HTERT RPE-1 (cell line): Measurements from ENCODE around the gene RNASE12.
"Not testable (repeated sequence)": the region's sequence is repeated elsewhere in the genome, so short reads cannot be mapped to it uniquely, and the experiment has no call there.

Experiments used
- in situ Hi-C: fragments of 300-500 bp; cut with MboI; formaldehyde crosslinking; loops from 4 replicates; pipeline ENCODE4 v1.14.3; 2020; ENCODE audit warnings: low sequenced_read_pairs

The RNASE12 gene, protein sequence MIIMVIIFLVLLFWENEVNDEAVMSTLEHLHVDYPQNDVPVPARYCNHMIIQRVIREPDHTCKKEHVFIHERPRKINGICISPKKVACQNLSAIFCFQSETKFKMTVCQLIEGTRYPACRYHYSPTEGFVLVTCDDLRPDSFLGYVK

DNA sequence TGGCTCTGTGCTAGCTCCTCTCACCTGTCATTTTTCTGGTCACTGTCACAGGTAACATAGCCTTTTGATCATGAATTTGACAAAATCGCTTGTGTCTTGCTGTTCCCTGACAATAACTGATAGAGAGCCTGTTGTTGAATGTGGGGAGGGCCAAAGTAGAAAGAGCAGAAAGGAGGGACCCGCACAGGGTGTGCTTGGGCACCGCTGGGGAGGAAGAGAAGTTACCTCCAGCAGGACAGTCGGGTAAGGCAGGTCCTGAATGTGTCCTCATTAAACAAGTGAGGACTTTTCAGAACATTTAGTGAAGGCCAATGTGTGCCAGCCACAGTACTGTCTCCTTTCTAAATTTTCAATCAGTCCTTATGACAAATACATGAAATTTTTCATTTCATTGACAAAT, at the start of gene RNASE12:
RNASE12 (minus strand) TSS at position 142 of the 400 bp plus-strand sequence. CDS start 653 bp downstream, outside the sequence.
- in situ Hi-C loops, result no loop called here

DNA sequence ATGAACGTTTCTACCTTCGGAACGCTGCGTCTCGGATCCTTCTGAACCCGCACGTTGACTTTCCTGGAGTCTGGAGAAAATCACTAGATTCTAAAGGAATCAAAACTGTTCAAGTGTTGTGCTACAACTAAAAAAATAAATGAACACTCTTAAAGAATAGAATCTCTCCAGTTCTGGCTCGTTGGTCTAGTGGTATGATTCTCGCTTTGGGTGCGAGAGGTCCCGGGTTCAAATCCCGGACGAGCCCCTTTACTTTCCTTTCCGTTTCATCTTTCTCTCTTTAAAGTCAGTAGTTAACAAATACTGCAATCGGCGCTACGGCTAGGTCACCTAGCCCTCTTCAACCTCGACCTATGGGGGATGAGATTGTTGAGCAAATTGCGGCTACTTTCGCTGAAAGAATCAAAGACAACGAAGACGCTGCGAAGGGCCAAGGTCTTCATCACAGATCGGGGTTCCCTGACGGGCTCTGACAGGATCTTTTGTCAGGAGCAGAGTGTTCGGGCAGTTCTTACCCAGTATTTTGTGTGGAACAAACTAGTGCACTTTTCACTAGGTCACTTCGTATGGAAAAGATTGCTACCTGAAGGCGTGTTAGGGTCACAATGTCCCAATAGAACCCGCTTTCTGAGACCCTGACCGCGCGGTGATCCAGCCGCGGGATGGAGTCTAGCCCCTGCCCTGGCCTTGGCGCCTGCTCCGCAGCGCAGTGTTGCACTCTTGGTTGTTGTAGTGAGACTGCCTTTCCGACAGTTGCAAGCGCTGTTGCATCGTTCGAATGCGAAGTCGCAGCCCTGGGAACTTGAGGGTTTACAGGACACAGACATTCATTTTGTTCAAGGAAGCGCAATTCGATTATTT, 41.9 kb upstream of the RNASE12 start:
- in situ Hi-C loops, result no loop called here

DNA sequence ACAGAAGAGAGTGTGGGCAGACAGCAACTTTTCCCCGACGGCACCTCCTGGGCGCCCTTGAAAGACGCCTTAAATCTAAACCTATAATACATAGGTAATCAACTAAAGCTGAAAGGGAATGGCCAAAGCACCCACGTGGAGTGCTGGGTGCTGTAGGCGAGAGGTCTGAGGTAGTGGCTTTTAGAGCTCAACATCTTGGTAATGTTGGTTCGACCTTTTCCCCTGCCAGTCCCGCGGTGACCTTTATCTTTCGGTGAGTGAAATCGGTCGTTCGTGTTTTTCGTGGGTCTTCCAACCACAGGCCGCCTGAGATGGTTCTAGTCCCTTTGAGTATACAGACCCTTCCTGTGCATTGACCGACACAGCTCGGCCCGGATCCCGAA, 41.3 kb upstream of the RNASE12 start:
- in situ Hi-C loops, result no loop called here

DNA sequence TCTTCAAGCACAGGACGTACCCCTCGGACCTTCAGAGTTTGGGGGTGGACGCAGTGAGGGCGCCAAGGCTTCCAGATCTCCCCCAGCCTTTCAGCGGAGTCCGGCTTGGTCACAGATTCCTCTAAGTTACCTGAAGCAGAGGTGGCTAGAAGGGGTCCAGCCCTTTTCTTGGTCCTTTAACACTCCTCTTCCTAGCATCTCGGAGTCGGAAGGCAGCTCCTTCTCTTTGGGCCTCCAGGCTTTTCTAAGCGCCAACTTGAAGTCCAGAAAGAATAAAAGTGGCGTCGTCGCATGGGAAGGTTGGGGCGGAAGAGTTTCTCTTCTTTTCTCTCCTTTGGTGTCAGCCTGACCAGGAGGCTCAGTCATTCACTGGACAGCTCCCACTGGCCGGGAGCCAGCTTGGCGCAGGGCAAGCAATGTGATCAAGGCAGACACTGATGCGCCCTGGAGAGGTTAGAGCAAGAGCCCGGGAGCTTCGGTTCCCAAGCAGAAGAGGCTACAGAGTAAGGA, 40.8 kb upstream of the RNASE12 start:
- in situ Hi-C loops, result no loop called here

DNA sequence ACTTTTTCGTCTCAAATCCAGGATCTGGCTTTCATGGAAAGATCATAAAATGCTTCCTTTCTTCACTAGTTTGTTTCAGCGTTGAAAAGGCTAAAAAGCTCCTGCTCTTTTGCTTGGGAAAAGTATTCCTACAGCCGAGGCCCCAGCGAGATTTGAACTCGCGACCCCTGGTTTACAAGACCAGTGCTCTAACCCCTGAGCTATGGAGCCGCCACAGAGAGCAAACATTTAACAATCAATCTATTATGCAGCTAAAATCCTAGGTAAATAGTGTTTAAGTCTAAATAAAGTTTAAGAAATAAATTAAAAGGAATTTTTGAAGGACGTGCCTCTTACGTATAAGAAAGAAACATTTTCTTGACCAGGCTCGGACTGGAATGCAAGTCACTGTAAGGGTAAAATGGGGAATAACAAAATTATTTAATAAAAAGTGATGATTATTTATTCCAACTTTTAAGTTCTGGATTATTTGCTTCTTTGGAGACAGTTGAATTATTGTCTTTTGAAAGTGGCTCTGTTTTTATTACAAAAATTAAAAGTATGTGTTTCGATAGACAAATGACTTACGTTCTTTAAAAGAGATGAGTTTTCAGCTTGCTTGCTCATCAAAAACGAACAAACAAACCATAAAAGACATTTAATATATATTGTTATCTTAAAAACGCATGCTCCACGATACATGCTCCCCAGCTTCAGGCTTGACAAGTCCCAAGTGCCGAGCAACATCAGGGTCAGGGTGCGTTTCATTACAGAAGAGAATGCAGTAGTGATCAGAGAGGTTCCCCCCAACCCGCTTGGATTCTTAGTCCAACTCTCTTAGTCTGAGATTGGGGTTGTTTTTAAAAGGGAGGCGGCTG, 40.1 kb upstream of the RNASE12 start:
- in situ Hi-C loops, result no loop called here

DNA sequence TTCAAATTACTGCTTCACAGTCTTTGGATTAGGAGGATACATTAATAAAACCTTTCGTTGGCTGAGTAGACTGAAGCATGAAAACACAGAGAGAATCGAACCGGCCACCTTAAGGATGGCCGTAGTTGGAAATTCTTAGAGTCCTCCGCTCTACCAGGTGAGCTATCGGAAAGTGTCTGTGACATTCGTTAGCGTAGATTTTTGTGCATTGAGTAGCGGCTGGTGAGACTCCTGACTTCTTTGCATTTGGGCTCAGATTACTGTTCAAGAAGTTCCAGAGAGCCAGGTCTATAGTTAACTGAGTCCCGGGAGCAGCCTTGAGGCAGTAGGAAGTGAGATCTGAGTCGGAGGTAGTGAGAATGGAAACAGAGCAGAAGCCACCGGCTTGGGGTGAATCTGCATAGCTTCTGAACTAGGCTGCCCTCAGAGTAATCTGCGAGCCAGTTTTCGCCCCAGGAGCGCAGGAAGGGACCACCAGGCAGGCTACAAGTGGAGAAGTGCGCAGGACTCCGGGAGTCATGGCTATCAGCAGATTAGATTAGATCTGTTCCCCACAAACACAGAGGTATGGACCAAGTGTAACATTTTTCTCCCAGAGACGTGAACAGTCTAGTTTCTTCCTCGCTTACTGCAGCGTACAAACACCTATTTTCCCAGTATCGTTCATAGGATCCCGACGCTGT, 39.3 kb upstream of the RNASE12 start:
- in situ Hi-C loops, result no loop called here

DNA sequence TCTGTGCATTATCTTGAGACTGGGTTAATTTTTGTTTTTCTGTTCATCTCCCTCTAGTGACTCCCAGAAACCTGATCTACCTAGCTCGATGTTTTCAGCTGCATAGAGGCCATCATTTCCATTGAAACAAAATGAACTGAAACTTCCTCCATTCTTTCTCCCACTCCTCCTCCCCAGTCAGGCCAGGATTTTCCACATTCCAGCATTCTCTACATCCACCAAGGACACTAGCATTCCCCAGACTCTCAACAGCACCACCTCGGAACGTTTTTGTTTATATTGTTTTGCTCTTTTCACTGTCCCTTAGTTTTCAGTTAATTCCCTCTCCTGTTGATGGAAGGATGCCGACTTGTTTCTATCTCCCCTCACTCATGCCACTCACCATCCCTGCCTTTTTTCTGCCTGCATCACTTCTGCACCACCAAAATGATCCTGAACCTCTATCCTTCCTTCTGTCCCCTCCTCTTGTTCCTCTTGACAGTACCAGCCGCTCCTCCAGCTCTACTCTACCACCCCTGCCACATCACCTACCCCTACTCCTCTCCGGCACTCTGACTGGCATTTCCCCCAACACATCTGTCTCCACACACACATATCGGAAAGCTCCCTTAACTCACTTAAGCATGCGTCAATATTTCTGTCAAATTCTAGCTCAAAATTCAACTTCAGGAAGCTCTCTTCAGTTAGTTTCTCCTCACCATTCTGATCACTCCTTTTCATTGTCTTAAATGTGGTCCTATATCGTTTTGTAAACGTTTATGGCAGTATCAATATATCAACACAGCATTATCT, 37.1 kb upstream of the RNASE12 start:
- in situ Hi-C loops, result no loop called here

DNA sequence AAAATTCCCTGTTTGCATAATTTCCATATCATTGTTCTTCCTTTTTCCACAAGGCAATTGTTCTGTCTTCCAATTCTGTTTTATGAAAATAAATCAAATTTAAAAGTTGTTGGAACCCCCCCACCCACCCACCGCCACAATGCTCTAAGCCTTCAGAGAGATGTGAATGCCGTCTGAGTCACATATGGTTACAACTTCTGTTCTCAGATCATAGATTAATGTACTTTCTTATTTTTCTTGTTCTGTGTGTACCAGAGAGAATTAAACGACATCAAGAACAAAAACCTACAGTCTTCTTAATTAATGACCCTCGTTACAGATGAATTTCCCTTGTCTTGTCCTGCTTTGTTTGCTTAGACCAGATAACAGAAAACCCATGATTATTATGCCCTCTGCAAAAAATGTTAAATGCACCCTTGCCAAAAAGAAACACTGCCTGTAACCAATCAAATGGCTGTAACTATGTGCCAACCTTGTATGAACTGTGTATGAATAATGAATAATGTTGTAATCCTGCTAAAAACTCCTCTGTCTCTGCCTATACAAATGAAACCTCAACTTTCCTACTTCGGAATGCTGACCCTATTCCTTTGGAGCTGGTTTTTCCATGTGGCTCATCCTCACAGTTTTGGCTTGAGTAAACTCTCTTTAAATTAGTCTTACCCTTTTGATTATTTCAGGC, 36.3 kb upstream of the RNASE12 start:
- in situ Hi-C loops, result no loop called here

- in situ Hi-C loops, result no loop called here
These were observed 35.1 kb upstream of the RNASE12 start for GRCh38 chr14:20626274-20626673.

- in situ Hi-C loops, result no loop called here
These were observed 33.4 kb upstream of the RNASE12 start for GRCh38 chr14:20624495-20625070.

DNA sequence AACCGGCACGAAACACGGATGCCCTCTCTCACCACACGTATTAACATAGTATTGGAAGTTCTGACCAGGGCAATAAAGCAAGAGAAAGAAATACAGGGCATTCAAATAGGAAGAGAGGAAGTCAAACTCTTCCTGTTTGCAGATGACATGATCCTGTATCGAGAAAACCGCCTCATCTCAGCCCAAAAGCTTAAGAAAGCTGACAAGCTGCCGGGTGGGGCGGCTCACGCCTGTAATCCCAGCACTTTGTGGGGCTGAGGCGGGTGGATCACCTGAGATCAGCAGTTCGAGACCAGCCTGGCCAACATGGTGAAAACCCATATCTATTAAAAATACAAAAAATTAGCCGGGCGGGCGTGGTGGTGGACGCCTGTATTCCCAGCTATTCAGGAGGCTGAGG, 32.6 kb upstream of the RNASE12 start:
- in situ Hi-C loops, result no loop called here

DNA sequence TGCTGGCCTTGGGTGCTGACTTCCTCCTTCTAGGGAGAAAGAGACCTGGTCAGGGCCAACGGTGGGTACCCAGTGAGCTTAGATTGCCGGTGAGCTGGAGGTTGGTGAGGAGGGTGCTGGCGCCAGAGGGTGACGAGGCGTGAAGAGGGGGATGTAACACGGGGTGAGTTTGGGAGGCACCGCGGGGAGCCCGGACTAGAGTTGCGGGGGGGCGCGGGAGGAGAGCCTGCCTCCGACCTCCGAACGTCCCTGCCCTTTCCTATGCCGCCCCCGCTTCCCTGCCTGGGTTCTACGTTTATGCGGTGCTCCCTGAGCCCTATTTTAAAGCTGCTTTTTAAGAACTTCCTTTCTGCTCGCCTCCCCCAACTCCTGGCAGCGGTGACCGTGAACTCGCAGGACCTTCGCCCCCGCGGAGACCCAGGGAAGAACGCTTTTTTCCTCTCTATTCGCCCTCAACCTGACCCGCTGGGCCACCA, 31.7 kb upstream of the RNASE12 start:
- in situ Hi-C loops, result no loop called here

- in situ Hi-C loops, result no loop called here
These were observed 29.8 kb upstream of the RNASE12 start for GRCh38 chr14:20620798-20621478.

DNA sequence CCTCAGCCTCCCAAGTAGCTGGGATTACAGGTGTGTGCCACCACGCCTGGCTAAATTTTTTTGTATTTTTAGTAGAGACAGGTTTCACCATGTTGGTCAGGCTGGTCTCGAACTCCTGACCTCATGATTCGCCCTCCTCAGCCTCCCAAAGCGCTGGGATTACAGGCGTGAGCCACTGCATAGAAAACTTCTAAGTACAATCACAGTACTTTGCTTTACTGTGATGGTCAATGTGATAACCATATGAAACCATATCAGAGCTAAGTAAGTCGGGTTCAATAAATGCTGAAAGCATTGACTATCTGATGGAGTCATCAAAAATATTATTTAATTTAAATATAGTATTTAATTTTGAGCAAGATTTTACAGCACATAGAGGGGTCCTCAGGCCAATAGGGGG, 28.5 kb upstream of the RNASE12 start:
- in situ Hi-C loops, result not testable (repeated sequence)

DNA sequence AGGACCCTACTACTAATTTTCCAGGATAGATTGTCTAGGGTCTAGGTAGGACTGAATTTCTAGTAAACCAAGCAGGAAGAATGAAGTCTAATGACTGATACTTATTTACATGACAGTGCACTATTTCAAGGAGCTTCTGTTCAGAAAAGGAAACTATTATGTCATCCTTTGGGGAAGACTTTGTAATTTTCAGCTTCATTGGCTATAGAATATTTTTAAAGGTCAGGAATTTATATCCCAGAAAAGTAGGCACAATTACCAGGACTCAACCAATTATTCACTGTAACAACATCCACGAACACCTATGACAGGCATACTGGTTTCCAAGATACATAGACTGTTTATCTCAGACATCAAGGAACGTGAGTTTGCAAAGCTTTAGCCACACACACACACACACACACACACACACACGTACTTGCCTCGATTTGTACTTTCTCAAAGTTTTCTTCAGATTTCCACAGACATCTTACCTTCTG, 27.1 kb upstream of the RNASE12 start:
- in situ Hi-C loops, result no loop called here

GRCh38 chr14:20617138-20618003, 26.2 kb upstream of the RNASE12 start:
- in situ Hi-C loops, result no loop called here

DNA sequence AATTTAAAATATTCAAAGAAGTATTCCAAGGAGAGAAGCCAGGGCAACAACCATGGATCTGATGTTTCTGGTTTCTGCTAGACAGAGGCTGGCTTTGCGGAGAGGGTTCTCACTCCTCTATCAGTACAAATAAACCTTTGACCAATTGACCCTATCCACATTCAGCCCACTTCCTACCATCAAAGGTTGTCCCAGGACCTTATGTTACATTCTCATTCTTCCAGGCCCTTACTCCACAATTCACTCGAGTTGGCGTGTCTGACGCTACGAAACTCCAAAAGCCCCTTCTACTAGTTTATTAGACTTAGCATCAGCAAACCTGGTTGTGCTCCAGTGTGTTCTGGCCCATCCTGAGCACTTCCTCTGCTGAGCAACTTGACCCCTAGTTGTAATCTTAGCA, 24.8 kb upstream of the RNASE12 start:
- in situ Hi-C loops, result no loop called here
